KG1 (cell line): Measurements from ENCODE around the gene HOXA10.

Experiments used
- DNase-seq: peaks from one replicate; lab custom pipeline; 2025; lab: John Stamatoyannopoulos, UW

The HOXA10 gene

DNA sequence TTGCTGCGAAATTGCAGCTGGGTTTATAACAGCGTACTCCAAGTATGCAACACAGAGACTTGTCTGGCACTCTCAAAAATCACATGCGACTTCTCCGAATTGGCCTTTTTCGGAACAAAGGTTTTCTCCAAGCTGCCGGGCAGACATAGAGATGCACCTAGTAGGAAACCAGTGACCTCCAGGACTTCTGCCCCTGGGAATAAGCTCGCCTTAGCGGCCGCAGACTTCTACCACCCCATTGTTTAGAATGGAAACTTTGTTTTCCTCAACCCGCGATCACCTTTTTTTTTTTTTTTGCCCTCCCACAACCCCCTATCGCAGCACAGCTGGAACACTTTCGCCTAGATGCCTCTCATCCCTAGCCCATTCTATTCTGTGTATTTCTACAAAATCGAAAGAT is 4.9 kb upstream of the HOXA10 start:
- no peak for DNase-seq

DNA sequence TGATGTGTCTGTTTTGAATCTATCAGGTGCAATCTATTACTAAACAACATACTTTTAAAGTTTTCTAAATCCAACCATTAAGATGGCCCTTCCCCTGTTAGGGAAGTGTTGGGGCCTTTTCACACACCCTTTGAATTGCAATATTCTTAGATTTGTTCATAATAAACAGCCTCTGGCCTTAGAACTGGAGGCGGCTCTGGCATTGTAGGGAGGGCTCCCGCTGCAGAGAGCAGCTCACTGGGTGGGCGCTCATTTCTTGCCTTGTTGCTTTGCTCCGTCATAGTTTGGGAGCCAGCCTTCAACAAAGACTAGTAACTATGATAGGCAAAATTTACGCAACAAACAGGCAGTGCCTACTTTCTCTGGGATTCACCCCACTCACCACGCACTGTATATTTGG is 4.2 kb upstream of the HOXA10 start:
- DNase-seq: no peak

DNA sequence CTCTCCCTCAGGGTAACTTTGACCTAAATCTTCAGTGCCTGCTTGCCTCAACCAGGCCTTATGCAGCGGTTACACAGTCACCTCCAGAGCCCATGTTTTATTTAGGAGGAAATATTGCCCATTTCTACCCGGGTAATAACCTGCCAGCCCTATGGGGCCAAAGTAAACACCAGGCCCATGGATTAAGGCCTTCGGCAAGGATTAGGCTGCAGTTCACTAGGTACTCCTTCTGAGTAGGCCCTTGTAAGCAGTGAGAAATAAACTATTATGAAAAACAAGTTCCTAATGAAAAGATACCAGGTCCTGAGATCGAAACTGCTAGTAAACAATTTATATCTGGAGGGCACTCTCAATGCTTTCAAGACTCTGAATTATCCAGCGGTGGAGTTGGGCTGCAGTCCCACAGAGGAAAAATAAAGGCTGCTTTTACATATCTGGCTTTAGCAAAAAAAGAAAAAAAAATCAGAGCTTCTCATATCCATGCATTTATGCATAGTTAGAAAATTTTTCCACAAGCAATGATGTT is 3.7 kb upstream of the HOXA10 start:
- DNase-seq: no peak

DNA sequence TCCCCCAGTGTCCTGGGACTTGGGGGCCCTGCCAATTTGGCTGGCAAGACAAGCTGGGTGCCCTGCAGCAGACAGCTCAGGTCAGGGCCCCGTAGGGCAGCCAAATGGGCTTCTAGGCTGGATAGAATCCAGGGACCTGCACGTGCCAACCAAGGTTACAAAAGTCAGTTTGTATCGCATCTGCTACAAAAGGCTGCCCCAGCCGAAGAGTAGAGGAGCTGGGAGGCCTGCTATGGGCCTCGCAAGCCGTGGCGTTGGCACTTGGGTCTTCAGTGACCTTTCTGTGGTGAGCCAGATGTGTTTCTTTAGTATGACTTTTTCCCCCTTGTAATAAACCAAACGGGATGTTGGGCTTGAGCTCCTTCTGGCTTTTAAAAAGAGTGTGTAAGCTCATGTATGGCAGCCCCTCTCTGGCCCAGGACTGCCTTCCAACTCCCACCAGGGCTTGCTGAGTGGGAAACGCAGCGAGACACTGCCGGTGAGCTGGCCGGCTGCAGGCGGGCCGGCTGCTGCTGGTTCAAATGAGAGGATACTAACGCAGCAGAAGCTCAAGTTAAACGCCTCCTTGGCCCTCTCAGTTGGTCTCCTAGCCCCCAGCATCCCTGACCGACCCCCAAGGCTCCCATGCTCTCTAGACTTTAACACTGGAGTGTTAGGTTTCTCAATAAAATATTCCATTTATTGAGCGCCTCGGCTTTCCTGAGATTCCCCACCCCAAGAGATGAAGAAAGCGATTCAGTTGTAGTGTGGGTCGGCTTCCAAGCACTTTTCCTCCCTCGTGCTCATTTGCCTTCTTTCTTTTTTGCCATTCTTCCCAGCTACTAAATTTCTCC is 3.1 kb upstream of the HOXA10 start:
- no peak for DNase-seq

DNA sequence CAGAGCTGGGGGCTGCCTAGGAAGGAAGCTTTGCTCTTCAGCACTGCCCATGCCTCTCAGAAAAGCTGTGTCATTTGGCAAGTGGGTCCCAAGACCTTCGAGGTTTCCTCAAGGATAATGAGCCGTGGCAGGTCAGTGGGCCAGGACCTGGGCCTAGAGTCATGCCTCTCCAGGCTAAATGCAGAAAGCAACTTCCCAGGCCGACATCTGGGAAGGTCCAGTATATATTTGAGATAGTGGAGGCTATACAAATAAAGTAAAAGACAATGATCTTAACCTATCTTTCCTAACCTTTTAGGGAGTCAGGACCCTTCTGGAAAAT is 2.4 kb upstream of the HOXA10 start:
- DNase-seq: no peak

DNA sequence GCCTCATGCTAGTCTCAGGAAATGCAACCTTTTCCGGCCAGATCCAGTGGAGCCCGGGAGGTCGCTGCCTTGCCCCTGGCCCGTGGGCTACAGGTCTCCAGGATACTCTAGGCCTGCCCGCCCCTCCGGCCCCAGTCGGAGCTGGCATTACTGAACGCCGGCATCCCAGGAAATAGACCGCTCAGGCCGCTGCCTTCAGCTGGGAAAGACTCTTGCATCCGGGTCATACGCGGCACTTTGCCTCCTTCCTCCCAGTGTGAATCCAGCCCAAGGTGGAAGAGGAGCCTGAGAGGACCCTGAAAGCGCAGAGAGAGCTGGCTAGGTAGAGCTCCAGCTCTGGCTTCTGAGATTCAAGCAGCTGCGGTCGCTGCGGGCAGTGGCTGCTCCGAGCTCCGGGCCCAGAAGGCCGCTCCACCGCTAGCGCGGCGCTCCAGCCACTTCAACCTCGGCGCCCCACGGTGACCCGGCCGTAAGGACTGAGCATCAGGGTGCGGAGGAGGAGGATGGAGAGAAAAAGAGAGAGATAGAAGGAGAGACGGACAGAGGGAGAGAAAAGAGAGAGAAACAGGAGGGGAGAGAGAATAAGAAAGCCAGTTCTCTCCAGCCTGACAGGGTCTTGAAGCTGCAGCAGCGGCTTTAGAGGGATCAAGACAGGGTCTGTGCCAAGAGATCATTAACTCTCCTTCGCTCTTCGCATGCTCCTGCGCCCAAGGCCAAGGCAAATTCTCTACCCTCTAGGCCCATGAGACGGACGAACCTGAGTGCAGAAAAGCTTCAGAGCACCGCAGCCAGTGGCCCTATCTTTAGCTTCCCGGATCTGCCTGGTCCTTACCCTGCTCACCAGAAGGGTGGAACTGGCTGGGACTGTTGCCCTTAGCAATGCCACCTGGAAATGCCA is 1.8 kb upstream of the HOXA10 start:
- DNase-seq: no peak

DNA sequence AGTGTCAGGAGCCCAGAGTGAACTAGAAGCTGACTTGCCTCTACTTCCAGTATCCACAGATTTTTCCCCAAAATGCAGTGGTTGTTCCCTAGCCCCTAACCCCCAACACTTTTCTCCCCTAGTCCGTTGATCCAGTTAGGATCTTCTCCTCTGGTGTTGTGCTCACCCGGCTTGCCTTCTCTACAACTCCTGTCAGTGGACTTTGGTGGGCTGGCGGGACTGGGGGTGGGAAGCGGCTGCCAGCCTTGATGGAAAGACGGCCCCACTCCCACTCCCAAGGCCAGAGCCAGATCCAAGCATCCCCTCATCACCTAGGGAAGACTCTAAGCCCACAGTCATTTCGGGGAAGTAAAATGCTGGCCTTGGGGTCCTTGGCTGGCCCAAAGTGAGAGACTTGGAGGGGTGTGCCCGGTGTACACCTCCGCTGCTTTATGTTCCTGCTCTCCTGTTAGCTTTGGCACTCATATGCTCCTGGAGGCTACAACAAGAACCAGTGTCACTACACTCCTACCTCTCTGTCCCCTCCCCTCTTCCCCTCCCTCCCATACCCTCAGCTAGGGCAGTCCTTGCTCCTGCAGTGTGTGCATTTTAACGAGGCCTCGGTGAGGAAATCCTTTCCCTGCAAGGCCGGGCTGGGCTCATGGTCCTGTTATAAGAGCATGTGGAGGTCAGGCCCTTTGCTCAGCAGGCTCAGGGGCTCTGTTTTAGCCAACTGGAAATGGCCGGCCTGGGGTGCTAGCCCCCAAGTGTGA is 930 bp upstream of the HOXA10 start:
- no peak for DNase-seq

DNA sequence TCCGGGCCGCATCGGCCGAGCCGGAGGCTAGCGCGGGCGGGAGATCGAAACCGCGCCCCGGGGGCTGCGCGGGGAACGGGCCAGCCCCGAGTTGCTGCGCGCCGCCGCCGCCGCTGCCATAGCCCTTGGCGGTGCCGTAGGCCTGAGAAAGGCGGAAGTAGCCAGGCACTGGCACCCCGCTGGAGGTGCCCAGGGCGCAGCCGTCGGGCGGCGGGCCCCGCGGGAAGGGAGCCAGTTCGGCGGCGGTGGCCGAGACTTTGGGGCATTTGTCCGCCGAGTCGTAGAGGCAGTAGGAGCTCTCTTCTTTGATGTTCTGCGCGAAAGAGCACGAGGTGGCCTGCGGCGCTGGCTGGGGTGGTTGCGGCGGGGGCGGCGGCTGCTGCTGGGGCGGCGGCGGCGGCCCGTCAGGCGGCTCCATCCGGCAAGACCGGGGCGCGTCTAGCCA is 587 bp downstream of the HOXA10 start:
- DNase-seq: no peak

DNA sequence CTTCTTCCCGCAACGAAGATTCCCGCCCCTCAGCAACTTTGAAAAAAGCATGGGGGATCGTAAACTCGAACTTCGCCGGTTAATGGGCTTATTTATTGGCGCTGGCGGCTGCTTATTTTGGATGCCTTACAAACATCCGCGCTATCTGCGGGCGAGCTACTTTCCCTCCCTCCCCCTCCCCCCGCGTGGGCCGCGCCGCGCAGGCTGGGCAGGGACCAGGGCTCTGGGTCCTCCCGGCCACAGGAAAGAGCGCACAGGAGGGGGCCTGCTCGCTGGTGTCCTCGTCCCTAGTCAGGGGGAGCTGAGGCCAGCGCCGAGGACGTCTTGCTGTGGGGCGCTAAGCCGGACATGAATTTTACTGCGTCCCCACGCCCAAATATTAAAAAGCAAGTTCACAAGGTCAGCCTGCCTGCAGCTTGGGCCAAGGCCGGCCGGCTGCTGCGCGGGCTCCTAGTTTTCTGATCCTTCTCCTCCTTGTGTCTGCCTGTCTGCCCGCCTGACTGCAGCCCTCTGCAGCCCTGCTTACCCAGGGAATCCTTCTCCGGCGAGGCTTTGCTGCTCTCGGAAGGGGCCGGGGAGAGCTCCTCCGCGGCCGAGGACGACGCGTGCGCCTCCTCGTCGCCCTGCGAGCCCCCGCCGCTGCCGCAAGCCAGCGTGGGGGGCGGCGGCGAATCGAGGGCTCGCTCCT is 1.2 kb downstream of the HOXA10 start:
- no peak for DNase-seq

DNA sequence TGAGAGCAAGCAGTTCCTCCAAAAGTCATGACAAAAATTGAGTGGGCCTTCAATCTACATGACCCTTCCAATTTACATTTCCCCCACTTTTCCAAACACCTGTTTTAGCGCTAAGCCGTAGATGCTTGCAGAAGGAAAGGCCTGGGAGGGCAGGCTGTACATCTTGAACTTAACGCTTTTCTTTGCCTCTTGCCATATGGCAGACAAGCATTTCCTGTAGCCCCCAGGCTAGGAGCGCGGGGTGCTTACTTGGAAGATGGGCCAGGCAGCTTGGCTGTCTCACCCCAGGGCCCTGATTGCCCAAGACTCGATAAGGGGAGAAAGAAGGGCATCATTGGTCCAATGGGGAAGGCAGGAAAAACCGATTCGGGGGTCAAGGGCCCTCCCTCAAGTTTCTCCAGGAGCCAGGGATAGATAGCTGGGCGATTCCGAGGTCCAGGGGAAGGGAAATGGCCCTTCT is 1.8 kb downstream of the HOXA10 start:
- no peak for DNase-seq

DNA sequence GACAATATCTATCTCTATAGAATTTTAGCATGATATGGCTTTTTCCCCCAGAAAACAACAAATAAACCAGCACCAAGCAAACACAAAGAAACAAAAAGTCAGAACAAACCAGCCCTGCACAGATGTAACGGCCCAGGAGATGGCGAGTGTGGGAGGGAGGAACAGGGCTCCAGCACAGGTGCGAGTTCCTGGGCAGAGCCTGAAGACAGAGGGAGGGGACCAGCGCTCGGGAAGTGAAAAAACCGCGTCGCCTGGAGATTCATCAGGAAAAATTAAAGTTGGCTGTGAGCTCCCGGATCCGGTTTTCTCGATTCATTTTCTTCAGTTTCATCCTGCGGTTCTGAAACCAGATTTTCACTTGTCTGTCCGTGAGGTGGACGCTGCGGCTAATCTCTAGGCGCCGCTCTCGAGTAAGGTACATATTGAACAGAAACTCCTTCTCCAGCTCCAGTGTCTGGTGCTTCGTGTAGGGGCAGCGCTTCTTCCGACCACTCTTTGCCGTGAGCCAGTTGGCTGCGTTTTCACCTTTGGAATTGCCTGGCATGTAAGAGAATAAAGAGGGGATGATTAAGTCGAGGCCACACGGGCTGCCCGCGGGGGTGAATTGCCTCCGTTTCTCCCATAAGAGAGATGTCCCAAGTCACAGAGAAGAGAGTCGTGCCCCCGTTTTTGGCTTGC is 2.3 kb downstream of the HOXA10 start:
- no peak for DNase-seq

DNA sequence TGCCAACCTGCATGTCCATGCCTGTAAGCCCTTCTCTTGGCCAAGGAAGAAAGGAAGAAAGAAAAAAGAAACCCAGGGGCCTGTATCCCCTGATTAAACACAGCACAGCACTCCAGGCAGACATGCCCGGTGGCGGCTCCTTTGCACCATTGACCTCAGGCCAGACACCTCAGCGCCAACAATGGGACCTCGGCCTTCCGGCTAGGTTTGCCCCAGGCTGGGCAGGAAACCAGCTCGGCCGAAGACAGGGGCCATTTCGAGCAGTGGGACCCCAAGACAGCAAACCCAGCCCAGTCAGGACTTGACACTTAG is 2.8 kb downstream of the HOXA10 start:
- no peak for DNase-seq

DNA sequence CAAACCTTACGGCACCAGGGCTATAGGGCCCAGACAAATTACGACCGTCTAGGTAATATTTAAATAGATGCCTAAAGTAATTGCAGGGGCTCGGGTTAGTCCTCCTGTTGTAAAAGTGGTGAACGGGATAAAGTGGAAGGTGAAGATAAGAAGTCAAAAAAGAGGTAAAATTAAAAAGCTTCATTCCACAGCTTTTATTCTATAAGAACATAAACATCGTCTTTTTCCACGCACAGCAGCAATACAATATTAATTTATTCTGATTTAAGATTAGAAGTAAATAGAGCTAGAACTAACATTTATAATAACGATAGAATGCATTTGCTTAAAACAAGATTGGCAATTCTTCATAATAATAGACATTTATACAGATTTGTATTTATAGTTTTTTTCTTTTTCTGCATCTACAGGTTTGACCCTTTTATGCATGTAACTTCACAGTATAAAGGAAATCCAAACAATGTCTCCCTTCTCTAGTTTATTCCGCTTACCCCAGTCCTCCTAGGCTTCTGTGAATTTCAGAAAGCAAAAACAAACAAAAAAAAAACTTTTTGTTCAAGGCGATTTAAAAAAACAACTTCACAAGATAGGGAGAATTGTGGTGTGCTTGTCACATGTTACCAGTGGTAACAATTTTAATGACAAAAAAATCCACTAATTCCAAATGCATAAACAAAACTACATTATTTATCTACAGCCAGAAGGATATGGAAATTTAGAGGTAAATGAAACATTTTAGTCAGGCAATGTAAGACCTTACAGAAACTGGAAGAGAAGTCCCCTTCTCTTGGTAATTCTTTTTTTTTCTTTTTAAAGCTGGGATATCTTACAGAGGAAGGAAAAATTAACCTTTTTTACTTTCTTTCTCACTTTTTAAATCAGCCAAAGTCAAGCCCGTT is 3.4 kb downstream of the HOXA10 start:
- no peak for DNase-seq

DNA sequence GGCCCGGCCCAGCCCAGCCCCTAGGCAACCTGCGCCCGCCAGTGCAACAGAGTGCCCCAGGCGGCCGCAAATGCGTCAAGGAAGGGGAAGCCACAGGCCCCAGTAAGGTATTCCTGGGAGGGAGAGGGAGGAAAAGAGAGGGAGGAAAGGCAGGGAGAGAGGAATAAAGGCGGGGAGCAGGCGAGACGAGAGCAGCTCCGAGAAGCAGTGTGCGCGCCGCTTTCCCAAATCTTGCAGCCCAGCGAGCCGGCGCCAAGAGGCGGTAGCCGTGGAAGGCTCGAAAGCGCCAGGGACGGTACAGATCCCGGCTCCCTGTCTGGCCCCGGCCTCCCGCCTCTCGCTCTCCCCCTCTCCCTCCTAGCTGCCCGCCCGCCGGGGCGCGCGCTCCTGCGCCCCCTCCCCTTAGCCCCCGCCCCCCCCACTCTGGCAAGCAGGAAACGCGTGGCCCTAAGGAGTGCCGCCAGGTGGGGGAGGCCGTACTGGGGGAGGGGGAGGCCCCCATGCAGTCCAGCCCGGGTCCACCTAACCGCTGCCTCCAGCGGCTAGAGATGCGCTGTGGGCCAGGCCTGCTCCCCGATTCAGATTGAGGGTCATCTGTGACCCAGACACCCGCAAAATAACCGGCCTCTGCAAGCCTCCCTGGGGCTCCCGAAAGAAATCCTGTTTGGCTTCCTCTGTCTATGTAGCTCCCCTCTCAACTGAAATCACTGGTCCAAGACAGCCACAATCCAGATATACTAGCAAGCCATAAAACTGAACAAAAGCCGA is 4.3 kb downstream of the HOXA10 start:
- no peak for DNase-seq

DNA sequence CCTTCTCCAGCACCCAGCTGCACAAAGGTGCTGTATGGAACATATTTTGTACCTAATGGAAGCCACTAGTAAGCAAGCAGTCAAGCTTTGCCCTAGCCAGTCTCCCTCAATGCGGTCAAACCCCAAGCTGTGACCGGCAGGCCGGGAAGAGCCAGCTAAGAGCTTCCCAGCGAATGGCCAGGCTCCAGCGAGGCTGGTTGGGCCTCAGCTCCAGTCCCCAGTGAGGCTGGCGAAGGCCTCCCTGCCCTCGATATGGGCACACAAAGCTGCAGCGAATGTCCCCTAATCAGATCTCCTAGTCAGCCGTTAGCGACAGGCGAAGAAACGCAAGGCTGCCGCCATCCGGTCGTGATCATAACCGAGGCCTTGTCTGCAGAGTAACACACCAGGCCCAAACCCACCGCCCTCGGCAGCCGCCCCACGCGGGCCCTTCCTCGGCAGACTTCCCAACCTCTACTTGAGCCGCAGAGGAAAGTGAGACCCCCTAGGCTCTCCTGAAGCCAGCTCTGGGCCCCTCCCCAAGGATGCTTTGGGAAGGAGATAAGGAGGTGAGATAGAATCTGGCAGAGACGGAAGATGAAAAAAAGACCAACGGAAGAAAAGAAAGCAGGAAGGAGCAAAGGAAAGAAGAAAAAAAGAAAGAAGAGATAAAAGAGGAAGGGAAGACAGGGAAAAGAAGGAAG is 5.7 kb downstream of the HOXA10 start:
- no peak for DNase-seq

DNA sequence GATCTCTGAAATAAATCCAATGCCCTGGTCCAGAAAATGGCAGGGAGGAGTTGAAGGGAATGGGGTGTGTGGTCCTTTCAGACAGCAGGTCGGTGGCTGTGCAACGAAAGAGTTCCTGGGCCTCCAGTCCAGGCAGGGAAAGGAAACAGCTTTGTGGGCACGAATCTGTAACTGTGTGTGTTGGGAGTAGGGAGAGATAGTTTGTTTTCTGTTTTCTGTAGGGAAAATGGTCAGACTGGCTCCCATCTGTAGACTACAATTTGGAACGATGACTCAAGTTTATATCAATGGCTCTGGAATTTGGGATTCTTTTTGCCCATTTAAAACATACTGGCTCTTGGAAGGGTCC is 6.2 kb downstream of the HOXA10 start:
- no peak for DNase-seq

DNA sequence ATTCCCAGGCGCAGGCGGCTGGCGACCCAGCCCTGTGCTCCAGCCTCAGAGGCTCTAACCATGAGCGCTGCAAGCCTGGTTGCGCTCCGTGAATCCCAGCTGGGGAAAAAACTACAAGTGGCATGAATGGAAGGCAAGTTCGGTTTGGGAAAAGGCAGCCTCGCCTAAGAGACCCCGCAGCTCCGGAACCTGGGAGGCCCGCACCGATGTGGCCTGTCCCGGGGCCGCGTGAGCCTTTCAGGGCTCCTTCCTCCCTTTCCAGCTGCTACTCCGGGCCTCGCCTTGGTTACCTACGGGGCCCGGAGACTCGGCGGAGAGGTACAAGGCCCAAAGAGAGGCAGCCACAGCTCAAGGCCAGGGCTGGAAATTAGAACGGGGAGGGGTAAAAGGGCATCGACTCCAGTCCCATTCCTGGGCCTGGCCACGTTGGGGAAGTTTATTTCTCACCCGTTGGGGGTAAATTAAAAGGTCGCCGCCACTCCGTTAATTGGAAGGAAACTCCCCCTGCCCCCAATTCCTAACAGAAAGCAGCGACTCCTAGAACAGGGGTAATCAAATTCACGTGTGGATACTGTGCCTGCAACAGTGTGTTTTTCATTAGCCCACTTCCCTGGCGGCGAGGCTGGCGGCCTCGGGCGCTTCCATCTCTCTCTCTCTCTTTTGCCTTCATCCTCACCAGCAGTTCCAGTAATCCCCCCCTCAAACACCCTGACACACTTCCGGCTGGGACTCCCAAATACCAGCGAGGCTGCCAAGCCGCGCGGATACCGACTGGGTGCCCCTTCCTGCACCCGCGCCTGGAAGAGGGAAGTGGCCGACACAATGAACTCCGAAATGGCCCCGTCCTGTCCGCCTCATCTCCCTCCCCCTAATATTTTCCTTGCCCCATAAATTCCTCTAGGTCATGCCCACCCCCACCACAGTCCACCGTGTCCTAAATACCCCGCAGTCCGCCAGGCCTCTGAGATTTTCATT is 7.3 kb downstream of the HOXA10 start:
- DNase-seq: no peak
